HG02571 (cell line): ENCODE results near the gene ZGPAT.

ENCODE experiments used
- ATAC-seq: cut with Tn5 transposase; IDR thresholded peaks from one replicate; pipeline ENCODE4 v1.9.1; 2021; ENCODE audit warnings: mild to moderate bottlenecking, moderate library complexity; ENCODE audit not compliant: unreplicated experiment

The ZGPAT gene

GRCh38 chr20:63742381-63743024, 34.7 kb downstream of the ZGPAT start:
- no peak for ATAC-seq

- ATAC-seq, result no peak
These were observed 35.6 kb downstream of the ZGPAT start for GRCh38 chr20:63743210-63743970.

GRCh38 chr20:63744158-63744557, 36.3 kb downstream of the ZGPAT start:
- ATAC-seq, result no peak

GRCh38 chr20:63744574-63745423, 37.0 kb downstream of the ZGPAT start:
- ATAC-seq, result no peak

- ATAC-seq, result no peak
These were observed 37.6 kb downstream of the ZGPAT start for GRCh38 chr20:63745424-63745805.

GRCh38 chr20:63745961-63746731, 38.3 kb downstream of the ZGPAT start:
- no peak for ATAC-seq

GRCh38 chr20:63746751-63747315, 39.0 kb downstream of the ZGPAT start:
- no peak for ATAC-seq

GRCh38 chr20:63747622-63748069, 39.8 kb downstream of the ZGPAT start:
- no peak for ATAC-seq

- no peak for ATAC-seq
These were observed 40.5 kb downstream of the ZGPAT start for GRCh38 chr20:63748070-63748933.

- no peak for ATAC-seq
These were observed 41.1 kb downstream of the ZGPAT start for GRCh38 chr20:63748934-63749270.

- no peak for ATAC-seq
These were observed 42.0 kb downstream of the ZGPAT start for GRCh38 chr20:63749597-63750508.

- ATAC-seq, result no peak
These were observed 43.1 kb downstream of the ZGPAT start for GRCh38 chr20:63750807-63751470.

- ATAC-seq, result no peak
These were observed 43.8 kb downstream of the ZGPAT start for GRCh38 chr20:63751471-63752271.

- no peak for ATAC-seq
These were observed 44.7 kb downstream of the ZGPAT start for GRCh38 chr20:63752411-63753101.

GRCh38 chr20:63753381-63753780, 45.5 kb downstream of the ZGPAT start:
- no peak for ATAC-seq

GRCh38 chr20:63754008-63754407, 46.2 kb downstream of the ZGPAT start:
- ATAC-seq, result no peak
